ENCODE measurements around the gene FAM240A.

- TF ChIP-seq POLR2AphosphoS5 (IDR thresholded peaks at IDR 0.05; ENCODE audit: insufficient read depth in 1 of 2, low read depth in 1 of 2) (no peak), CTCF (IDR thresholded peaks at IDR 0.05) (no peak), POLR2A (IDR thresholded peaks at IDR 0.05) (no peak)
Measured at GRCh38 chr3:46607603-46608028, 4.7 kb upstream of the FAM240A start.
